ENCODE data around the gene TMEM266. TPM values are rescaled to one million over a fixed set of nuclear protein-coding genes. Genes with fewer than 3 reads are reported as not detected.

TMEM266 gene
- total and polyA plus RNA-seq, 2 experiments from 2014 or later = 0.39 to 1.9 TPM

- Histone ChIP-seq H3K27me3 (peaks cover 7% of the 10 kb centered on the region), H3K4me2 (no peak overlapping the region), H3K79me2 (no peaks in the 10 kb centered on the region), H3K27ac (no peak overlapping the region), H3K4me3 (no peak overlapping the region), H3K36me3 (replicated peaks; ENCODE audit: insufficient read depth, low read depth) (no peaks in the 10 kb centered on the region), H3K9me2 (replicated peaks; ENCODE audit: insufficient read depth) (no peaks in the 10 kb centered on the region), H4K20me1 (ENCODE audit: insufficient read depth, poor library complexity, severe bottlenecking) (no peaks in the 10 kb centered on the region), H3K9me3 (ENCODE audit: low read depth) (no peaks in the 10 kb centered on the region), H2AFZ (no peak overlapping the region), H3K4me1 (ENCODE audit: insufficient read depth) (no peaks in the 10 kb centered on the region)
- 70% methylated on average over 4 of the region's 4 CpGs for WGBS (ENCODE audit: low lambda C conversion rate, missing lambda C conversion rate)
- TF ChIP-seq CTCF (IDR thresholded peaks at IDR 0.05; ENCODE audit: poor library complexity) (no peak), EZH2phosphoT487 (IDR thresholded peaks at IDR 0.05; ENCODE audit: low read depth, severe bottlenecking, unreplicated experiment) (no peak), EZH2 (IDR thresholded peaks at IDR 0.05; ENCODE audit: borderline replicate concordance) (no peak)
- no peak for DNase-seq (ENCODE audit: low spot score)
Observed at GRCh38 chr15:76127880-76128279, 68.1 kb downstream of the TMEM266 start.

DNA sequence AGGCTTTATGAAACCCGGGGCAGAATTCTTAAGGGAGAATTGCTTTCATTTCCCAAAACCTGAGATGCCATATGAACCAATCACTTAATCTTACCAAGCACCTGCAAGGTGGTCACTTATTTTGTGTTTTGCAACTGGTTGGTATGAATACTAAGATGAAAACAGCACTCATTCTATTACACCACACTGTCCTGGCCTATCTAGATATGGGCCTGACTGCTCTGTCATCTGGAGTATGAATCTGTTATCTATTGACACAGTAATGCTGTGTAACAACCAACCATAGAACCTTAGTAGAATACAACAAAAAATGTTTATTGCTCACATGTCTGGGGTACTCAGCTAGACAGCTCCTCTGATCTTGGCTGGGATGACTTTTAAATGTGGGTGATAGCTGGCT, 74.8 kb downstream of the TMEM266 start:
- no peak for DNase-seq (ENCODE audit: low spot score)
- no peaks in the 10 kb centered on the region for H3K27me3 ChIP-seq
- no peaks in the 10 kb centered on the region for H3K36me3 ChIP-seq (replicated peaks; ENCODE audit: insufficient read depth, low read depth)
- no peak for TF ChIP-seq EZH2 (IDR thresholded peaks at IDR 0.05; ENCODE audit: borderline replicate concordance)
- no peak for TF ChIP-seq CTCF (IDR thresholded peaks at IDR 0.05; ENCODE audit: poor library complexity)
- no peak overlapping the region for H2AFZ ChIP-seq
- 100% methylated on average over 1 of the region's 1 CpG for WGBS (ENCODE audit: low lambda C conversion rate, missing lambda C conversion rate)
- no peak overlapping the region for H3K27ac ChIP-seq
- no peaks in the 10 kb centered on the region for H3K79me2 ChIP-seq
- no peak overlapping the region for H3K4me3 ChIP-seq
- no peaks in the 10 kb centered on the region for H3K4me1 ChIP-seq (ENCODE audit: insufficient read depth)
- H3K9me3 ChIP-seq (ENCODE audit: low read depth) = no peaks in the 10 kb centered on the region
- no peaks in the 10 kb centered on the region for H3K9me2 ChIP-seq (replicated peaks; ENCODE audit: insufficient read depth)
- H4K20me1 ChIP-seq (ENCODE audit: insufficient read depth, poor library complexity, severe bottlenecking) = no peaks in the 10 kb centered on the region
- no peak overlapping the region for H3K4me2 ChIP-seq

GRCh38 chr15:76135516-76135915, 75.7 kb downstream of the TMEM266 start:
- Histone ChIP-seq H2AFZ (no peak overlapping the region), H3K79me2 (no peaks in the 10 kb centered on the region), H3K4me1 (ENCODE audit: insufficient read depth) (no peaks in the 10 kb centered on the region), H3K27me3 (peaks cover 4% of the 10 kb centered on the region), H3K36me3 (replicated peaks; ENCODE audit: insufficient read depth, low read depth) (no peaks in the 10 kb centered on the region), H3K4me3 (no peak overlapping the region), H4K20me1 (ENCODE audit: insufficient read depth, poor library complexity, severe bottlenecking) (no peaks in the 10 kb centered on the region), H3K9me2 (replicated peaks; ENCODE audit: insufficient read depth) (no peaks in the 10 kb centered on the region), H3K9me3 (ENCODE audit: low read depth) (no peaks in the 10 kb centered on the region), H3K27ac (no peak overlapping the region), H3K4me2 (no peak overlapping the region)
- no peak for TF ChIP-seq CTCF (IDR thresholded peaks at IDR 0.05; ENCODE audit: poor library complexity)
- TF ChIP-seq EZH2phosphoT487 (IDR thresholded peaks at IDR 0.05; ENCODE audit: low read depth, severe bottlenecking, unreplicated experiment) = no peak
- no peak for TF ChIP-seq EZH2 (IDR thresholded peaks at IDR 0.05; ENCODE audit: borderline replicate concordance)
- no peak for DNase-seq (ENCODE audit: low spot score)
- 98% methylated on average over 2 of the region's 2 CpGs for WGBS (ENCODE audit: low lambda C conversion rate, missing lambda C conversion rate)

GRCh38 chr15:76138436-76138835, 78.7 kb downstream of the TMEM266 start:
- Histone ChIP-seq H3K4me2 (no peak overlapping the region), H3K9me2 (replicated peaks; ENCODE audit: insufficient read depth) (no peaks in the 10 kb centered on the region), H3K36me3 (replicated peaks; ENCODE audit: insufficient read depth, low read depth) (no peaks in the 10 kb centered on the region), H3K27ac (no peak overlapping the region), H4K20me1 (ENCODE audit: insufficient read depth, poor library complexity, severe bottlenecking) (no peaks in the 10 kb centered on the region), H3K27me3 (peaks cover 4% of the 10 kb centered on the region), H3K9me3 (ENCODE audit: low read depth) (no peaks in the 10 kb centered on the region), H3K79me2 (no peaks in the 10 kb centered on the region), H2AFZ (no peak overlapping the region), H3K4me3 (no peak overlapping the region), H3K4me1 (ENCODE audit: insufficient read depth) (no peaks in the 10 kb centered on the region)
- TF ChIP-seq CTCF (IDR thresholded peaks at IDR 0.05; ENCODE audit: poor library complexity) (no peak), EZH2phosphoT487 (IDR thresholded peaks at IDR 0.05; ENCODE audit: low read depth, severe bottlenecking, unreplicated experiment) (no peak), EZH2 (IDR thresholded peaks at IDR 0.05; ENCODE audit: borderline replicate concordance) (no peak)
- no peak for DNase-seq (ENCODE audit: low spot score)
- 77% methylated on average over 5 of the region's 5 CpGs for WGBS (ENCODE audit: low lambda C conversion rate, missing lambda C conversion rate)

Data from hepatocyte (in vitro differentiated cells).